GM18499 (cell line): ENCODE data around the gene EOMES.

Source experiments
- ATAC-seq: cut with Tn5 transposase; IDR thresholded peaks from one replicate; pipeline ENCODE4 v1.9.1; 2021; ENCODE audit warnings: moderate number of reproducible peaks; ENCODE audit not compliant: insufficient read depth, unreplicated experiment

EOMES gene

DNA sequence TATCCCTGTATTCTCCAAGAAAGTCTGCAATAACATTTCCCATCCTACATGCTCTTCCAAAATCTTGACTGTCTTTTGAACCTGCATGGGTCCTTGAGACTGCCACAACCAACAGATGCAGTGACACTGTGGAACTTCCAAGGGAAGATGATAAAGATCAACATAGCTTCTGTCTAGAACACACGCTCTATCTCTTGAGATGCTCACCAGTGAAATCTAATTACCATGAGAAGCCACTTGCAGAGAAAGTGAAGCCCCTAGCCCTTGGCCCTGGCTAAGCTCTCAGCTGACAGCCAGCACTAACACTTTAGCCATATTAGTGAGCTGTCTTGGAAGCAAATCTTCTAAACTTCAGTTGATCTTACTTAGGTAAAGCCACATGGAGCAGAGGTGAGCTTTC lies 36.6 kb downstream of the EOMES start:
- ATAC-seq: no peak

GRCh38 chr3:27684302-27684701 lies 37.8 kb downstream of the EOMES start:
- ATAC-seq: no peak

GRCh38 chr3:27681249-27681748 lies 40.8 kb downstream of the EOMES start:
- peak; percentile 80 for ATAC-seq

- ATAC-seq: no peak
Observed at GRCh38 chr3:27680517-27681246, 41.4 kb downstream of the EOMES start.

DNA sequence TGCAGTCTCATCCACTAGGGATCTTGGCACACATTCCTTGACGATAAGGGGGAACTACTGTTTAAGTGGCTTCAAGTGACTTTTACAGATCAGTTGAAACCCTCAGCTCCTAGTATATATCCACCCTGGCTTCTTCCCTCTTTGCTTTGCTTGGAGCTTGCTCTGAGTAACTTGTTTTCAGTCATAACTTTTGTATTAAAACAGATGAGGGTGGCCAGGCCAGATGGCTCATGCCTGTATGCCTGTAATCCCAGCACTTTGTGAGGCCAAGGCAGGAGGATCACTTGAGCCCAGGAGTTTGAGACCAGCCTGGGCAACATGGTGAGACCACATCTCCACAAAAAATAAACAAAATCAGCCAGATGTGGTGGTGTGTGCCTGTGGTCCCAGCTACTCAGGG lies 42.4 kb downstream of the EOMES start:
- no peak for ATAC-seq

DNA sequence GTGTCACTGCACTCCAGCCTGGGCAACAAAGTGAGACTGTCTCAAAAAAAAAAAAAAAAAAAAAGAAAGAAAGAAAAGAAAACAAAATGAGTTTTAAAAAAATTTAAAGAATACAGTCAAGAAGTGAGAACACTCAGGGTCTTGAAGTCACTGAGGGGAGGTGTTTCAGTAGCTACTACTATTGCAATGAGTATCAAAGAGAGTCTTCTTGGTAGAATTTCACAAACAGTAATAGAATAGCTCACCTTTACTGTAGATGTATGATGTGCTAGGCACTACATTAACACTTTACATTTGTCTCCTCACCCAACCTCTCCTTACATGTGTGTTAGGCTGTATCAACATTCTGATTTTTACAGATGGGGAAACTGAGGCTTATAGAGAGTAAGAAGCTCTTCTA lies 43.9 kb downstream of the EOMES start:
- ATAC-seq: no peak

- no peak for ATAC-seq
Observed at GRCh38 chr3:27677565-27677964, 44.6 kb downstream of the EOMES start.

- ATAC-seq: no peak
Observed at GRCh38 chr3:27675287-27675686, 46.8 kb downstream of the EOMES start.

- ATAC-seq: no peak
Observed at GRCh38 chr3:27673701-27674100, 48.4 kb downstream of the EOMES start.

DNA sequence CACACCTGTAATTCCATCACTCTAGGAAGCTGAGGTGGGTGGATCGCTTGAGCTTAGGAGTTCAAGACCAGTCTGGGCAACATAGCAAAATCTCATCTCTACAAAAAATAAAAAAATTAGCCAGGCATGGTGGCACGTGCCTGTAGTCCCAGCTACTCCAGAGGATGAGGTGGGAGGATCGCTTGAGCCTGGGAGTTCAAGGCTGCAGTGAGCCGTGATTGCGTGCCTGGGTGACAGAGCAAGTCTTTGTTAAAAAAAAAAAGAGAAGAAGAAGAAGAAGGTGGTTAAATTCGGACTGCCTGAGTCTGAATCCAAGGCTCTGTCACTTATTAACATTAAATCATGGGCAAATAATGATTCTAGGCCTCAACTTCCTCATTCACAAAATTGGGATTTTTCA lies 51.0 kb downstream of the EOMES start:
- no peak for ATAC-seq

DNA sequence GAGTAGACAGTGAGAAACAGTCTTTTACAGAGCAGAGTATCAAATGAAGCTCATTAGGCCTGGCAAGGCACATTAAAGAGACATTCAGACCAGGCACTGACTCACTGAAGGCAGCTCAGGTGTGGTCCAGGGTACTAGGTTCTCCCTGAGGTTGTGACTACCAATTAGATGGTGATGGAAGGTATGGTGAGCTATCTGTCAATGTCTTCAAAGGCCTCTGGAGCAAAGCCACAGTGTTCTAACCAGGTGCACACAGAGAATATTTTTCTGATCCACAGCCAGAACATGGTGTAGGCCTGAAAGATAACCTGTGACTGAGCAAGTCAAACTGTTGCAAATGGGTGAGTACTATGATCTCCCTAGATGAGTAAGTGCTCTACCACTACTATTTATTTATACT lies 51.5 kb downstream of the EOMES start:
- ATAC-seq: no peak

DNA sequence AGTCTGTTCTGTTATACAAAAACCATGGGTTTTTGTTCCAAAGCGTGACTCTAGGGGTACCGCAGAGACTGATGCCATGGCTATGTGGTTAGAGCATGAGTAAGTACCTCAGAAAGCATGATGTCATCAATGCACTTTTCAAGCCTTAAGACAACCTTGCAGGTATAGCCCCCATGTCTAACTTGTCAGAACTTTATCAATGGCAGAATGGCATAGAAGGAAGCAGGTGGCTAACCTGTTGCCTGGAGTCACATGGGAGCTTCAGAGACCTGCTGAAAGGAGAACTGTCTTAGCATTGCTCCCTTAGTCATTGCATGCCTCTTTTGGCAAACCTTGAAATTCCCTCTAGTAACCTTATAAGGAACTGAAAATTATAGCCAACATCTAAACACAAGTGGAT lies 52.5 kb downstream of the EOMES start:
- peak; percentile 58 for ATAC-seq

GRCh38 chr3:27667751-27668150 lies 54.4 kb downstream of the EOMES start:
- ATAC-seq: no peak

GRCh38 chr3:27666708-27667107 lies 55.4 kb downstream of the EOMES start:
- no peak for ATAC-seq

DNA sequence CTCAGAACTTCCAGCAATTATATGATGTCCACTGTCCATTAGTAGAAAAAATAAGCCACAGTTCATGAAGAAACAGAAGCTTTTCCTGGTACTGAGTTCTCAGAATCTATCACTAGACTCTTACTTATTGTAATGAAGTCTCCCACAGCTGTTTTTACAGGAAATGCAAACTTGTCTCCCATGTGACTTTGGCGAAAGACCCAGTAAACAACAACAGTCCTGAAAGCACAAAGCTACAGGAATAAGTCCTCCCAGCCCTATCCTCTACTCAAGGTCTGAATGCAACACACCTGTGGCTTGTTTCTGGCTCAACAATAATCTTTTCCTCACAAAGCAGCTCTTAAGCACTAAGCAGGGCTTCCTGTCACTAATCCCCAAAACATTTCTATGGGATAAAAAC lies 55.9 kb downstream of the EOMES start:
- no peak for ATAC-seq
